Endothelial cell of umbilical vein (primary cell): ENCODE measurements around the gene CD34. TPM values are rescaled to one million over a fixed set of nuclear protein-coding genes. Genes with fewer than 3 reads are reported as not detected.
A peak's percentile ranks its signal among the peaks of the same experiment; 100 is the strongest.

Source experiments
- Bru-seq: library from RNA; stranded (reverse); fragments of 400-500 nt; gene quantifications from one replicate; lab custom pipeline; 2021; lab: Mats Ljungman, UMichigan
- BruChase-seq, 2 experiments: library from RNA; stranded (reverse); fragments of 400-500 nt; gene quantifications; one replicate each; lab custom pipeline; 2021; lab: Mats Ljungman, UMichigan
- BruUV-seq: library from RNA; stranded (reverse); fragments of 400-500 nt; replicated peaks from 2 replicates; lab custom pipeline; 2021; lab: Mats Ljungman, UMichigan
- CTCF ChIA-PET: fragments of 300-600, 350-600 bp; sonication (Branson Sonifier 250); formaldehyde crosslinking; loops from one replicate; lab custom pipeline; 2021; ENCODE audit warnings: antibody characterized with exemption, inconsistent platforms; lab: Charles Lee
- POLR2A ChIA-PET: fragments of 300-600, 350-600 bp; sonication (Branson Sonifier 250); formaldehyde crosslinking; loops from one replicate; lab custom pipeline; 2021; ENCODE audit warnings: antibody characterized with exemption, inconsistent platforms; lab: Charles Lee
- DNase-seq: peaks from one replicate; pipeline ENCODE4 v3.0.0-alpha.2; 2011; ENCODE audit warnings: low read depth, low spot score
- FAIRE-seq: peaks from 2 replicates; lab custom pipeline; 2011; peaks lifted over from hg19 to GRCh38; lab: Jason Lieb, UNC
- H2AFZ ChIP-seq: 2 replicates; pipeline ENCODE4 v1.6.0; 2012; ENCODE audit warnings: low read depth, low read length, control low read depth, inconsistent platforms
- H3K27ac ChIP-seq: 2 replicates; pipeline ENCODE4 v1.5.1; 2011; ENCODE audit warnings: low read depth, mild to moderate bottlenecking, control low read depth, low read length, moderate library complexity; ENCODE audit not compliant: insufficient read depth
- H3K27me3 ChIP-seq, 2 experiments: 2 replicates each; pipeline versions ENCODE4 v1.6.0 to v1.6.1; 2011; ENCODE audit warnings: low read length in 2 of 2, mixed read lengths in 1 of 2; ENCODE audit not compliant: control insufficient read depth in 2 of 2, insufficient read depth in 2 of 2
- H3K36me3 ChIP-seq, 2 experiments: 2 replicates in 1 of 2; 3 replicates in 1 of 2; pipeline ENCODE4 v1.5.1; 2011; ENCODE audit warnings: low read length in 2 of 2, mild to moderate bottlenecking in 1 of 2, moderate library complexity in 1 of 2; ENCODE audit not compliant: control insufficient read depth in 2 of 2, insufficient read depth in 2 of 2; ENCODE audit errors: extremely low read depth in 1 of 2
- H3K4me1 ChIP-seq: 3 replicates; pipeline ENCODE4 v1.5.1; 2011; ENCODE audit warnings: mild to moderate bottlenecking, low read length; ENCODE audit not compliant: control insufficient read depth, insufficient read depth; ENCODE audit errors: extremely low read depth
- H3K4me2 ChIP-seq: 2 replicates; pipeline ENCODE4 v1.6.1; 2011; ENCODE audit warnings: low read length, control low read depth, mixed read lengths; ENCODE audit not compliant: insufficient read depth
- H3K4me3 ChIP-seq, 3 experiments: fragments of 200-600 bp in 1 of 3; sonication (generic), shearing (Covaris generic) in 1 of 3; replicated peaks in 1 of 3; 2 replicates each; pipeline ENCODE4 v1.5.1; 2011 to 2016; ENCODE audit warnings: control low read depth in 3 of 3, low read length in 3 of 3, mild to moderate bottlenecking in 2 of 3, inconsistent platforms in 1 of 3, low read depth in 1 of 3, moderate library complexity in 1 of 3; ENCODE audit not compliant: insufficient read depth in 1 of 3
- H3K79me2 ChIP-seq: 2 replicates; pipeline ENCODE4 v1.6.0; 2012; ENCODE audit warnings: low read length, inconsistent platforms; ENCODE audit not compliant: control insufficient read depth, insufficient read depth
- H3K9ac ChIP-seq: replicated peaks from 2 replicates; pipeline ENCODE3; 2011; ENCODE audit warnings: low read length, control low read depth; ENCODE audit not compliant: insufficient read depth; ENCODE audit errors: extremely low read depth
- H3K9me1 ChIP-seq: replicated peaks from 3 replicates; pipeline ENCODE4 v1.6.0; 2011; ENCODE audit warnings: mild to moderate bottlenecking, low read length; ENCODE audit not compliant: control insufficient read depth, insufficient read depth; ENCODE audit errors: extremely low read depth
- H3K9me3 ChIP-seq: replicated peaks from 2 replicates; pipeline ENCODE4 v1.5.1; 2012; ENCODE audit warnings: low read length, inconsistent platforms; ENCODE audit not compliant: control insufficient read depth, insufficient read depth
- H4K20me1 ChIP-seq: replicated peaks from 2 replicates; pipeline ENCODE3; 2011; ENCODE audit warnings: mild to moderate bottlenecking, low read length; ENCODE audit not compliant: control insufficient read depth, insufficient read depth; ENCODE audit errors: extremely low read depth
- CTCF ChIP-seq, 2 donors: IDR thresholded peaks; 1 replicate in 1 of 2; 2 replicates in 1 of 2; pipeline ENCODE4 v1.5.1; 2011; ENCODE audit warnings: low read length in 2 of 2, mild to moderate bottlenecking in 2 of 2, moderate library complexity in 2 of 2, control low read depth in 1 of 2, inconsistent platforms in 1 of 2, low read depth in 1 of 2; ENCODE audit not compliant: insufficient read depth in 1 of 2; ENCODE audit errors: extremely low read depth in 1 of 2
- EZH2 ChIP-seq: IDR thresholded peaks from 2 replicates; pipeline ENCODE4 v1.6.1; 2012; ENCODE audit warnings: borderline replicate concordance, low read depth, mild to moderate bottlenecking, moderate library complexity, low read length, inconsistent platforms; ENCODE audit not compliant: severe bottlenecking
- FOS ChIP-seq: IDR thresholded peaks from 2 replicates; pipeline ENCODE4 v1.6.1; 2011; ENCODE audit warnings: mild to moderate bottlenecking, low read length, moderate library complexity, borderline replicate concordance; ENCODE audit not compliant: insufficient read depth
- GATA2 ChIP-seq: IDR thresholded peaks from 2 replicates; pipeline ENCODE4 v1.7.0; 2011; ENCODE audit warnings: low read depth, mild to moderate bottlenecking, moderate library complexity, mixed read lengths, low read length; ENCODE audit not compliant: insufficient read length, insufficient read depth
- JUN ChIP-seq: IDR thresholded peaks from 2 replicates; pipeline ENCODE4 v1.6.1; 2011; ENCODE audit warnings: borderline replicate concordance, low read depth; ENCODE audit not compliant: insufficient read length, insufficient read depth
- MAX ChIP-seq: IDR thresholded peaks from 2 replicates; pipeline ENCODE4 v1.6.1; 2011; ENCODE audit not compliant: insufficient read depth, insufficient read length
- MYC ChIP-seq: IDR thresholded peaks from one replicate; pipeline ENCODE4 v1.6.1; 2011; ENCODE audit warnings: mild to moderate bottlenecking, low read depth, low read length
- POLR2A ChIP-seq: IDR thresholded peaks from 2 replicates; pipeline ENCODE4 v1.6.1; 2012; ENCODE audit warnings: low read depth, mild to moderate bottlenecking, control low read depth, low read length
- POLR2AphosphoS5 ChIP-seq: IDR thresholded peaks from 2 replicates; pipeline ENCODE4 v1.6.1; 2012; ENCODE audit warnings: low read depth, mild to moderate bottlenecking, control low read depth, low read length, moderate library complexity; ENCODE audit not compliant: insufficient read depth
- dilution Hi-C: fragments of 300-500 bp; cut with MboI; formaldehyde crosslinking; loops from one replicate; pipeline ENCODE4 v1.15.0; 2019; ENCODE audit warnings: low sequenced_read_pairs; ENCODE audit not compliant: extremely low pct_ligation_motif_present
- intact Hi-C: fragments of 100-400 bp; cut with micrococcal nuclease; formaldehyde crosslinking; loops from one replicate; pipeline ENCODE4 v1.10.0; 2022
- long read RNA-seq: library from polyadenylated mRNA; stranded (forward); transcript quantifications from one replicate; pipeline ENCODE4 v2.0.0, GENCODE V29; 2021
- polyA minus RNA-seq, 3 experiments: library from RNA; depleted of rRNA, polyadenylated mRNA; stranded (reverse); fragments of >200 nt; gene quantifications; 1 replicate in 1 of 3; 2 replicates in 2 of 3; pipeline ENCODE4 v1.2.3, GENCODE V29; 2011
- polyA plus RNA-seq, 4 experiments: library from polyadenylated mRNA; depleted of rRNA in 3 of 4; stranded (reverse) in 3 of 4; unstranded in 1 of 4; fragments of >200 nt; gene quantifications; 2 replicates each; pipeline versions ENCODE4 v1.2.1 to v1.2.3, GENCODE V29; 2011 to 2012; ENCODE audit warnings: missing spikeins in 1 of 4
- total RNA-seq: library from RNA; stranded (reverse); gene quantifications from 2 replicates; pipeline ENCODE4 v1.2.3, GENCODE V29; 2021

The CD34 gene
- total RNA-seq (115 and 174 TPM in 2 replicates), polyA plus RNA-seq (102 and 136 TPM in 2 replicates), polyA minus RNA-seq (87.5 and 111 TPM in 2 replicates), Bru-seq, nascent RNA (percentile 91 among the genes with signal in this experiment), BruChase-seq, experiment 1, labeled RNA remaining after a 6-hour chase (percentile 82 among the genes with signal in this experiment), BruChase-seq, experiment 2, labeled RNA remaining after a 2-hour chase (percentile 68 among the genes with signal in this experiment)
- polyA plus RNA-seq (2011; cell fraction: cytosol; rRNA removed): 39.5 and 65.4 TPM in 2 replicates
- 32.2 and 55.6 TPM in 2 replicates for polyA plus RNA-seq (2011; cell fraction: nucleus; rRNA removed)
- 16.9 and 23.7 TPM in 2 replicates for polyA plus RNA-seq (2012)
- not detected for polyA minus RNA-seq (2011; cell fraction: cytosol; rRNA and poly(A)+ RNA removed)
- polyA minus RNA-seq (2011; cell fraction: nucleus; rRNA and poly(A)+ RNA removed): 19.8 and 20.0 TPM in 2 replicates
- long read RNA-seq, full-length matches to known transcripts: 147 of 227 reads
- long read RNA-seq, partial matches to known transcripts: 64 of 227 reads
- long read RNA-seq, other reads (novel, unspliced or antisense): 16 of 227 reads

GRCh38 chr1:207910591-207911354 is at the start of gene CD34:
Gene CD34 (minus strand): TSS chr1:207911125. CDS start chr1:207911080, 45 bp downstream.
- Histone ChIP-seq H3K4me1 (peaks cover 14% of the 10 kb centered on the region), H3K4me3 (peak within 1 kb of the TSS; percentile 12 to 44 (median 21)), H3K79me2 (no peaks in the 10 kb centered on the region), H3K27ac (no peak within 1 kb of the TSS), H4K20me1 (no peaks in the 10 kb centered on the region), H3K9me1 (no peaks in the 10 kb centered on the region), H3K9me3 (no peaks in the 10 kb centered on the region), H3K4me2 (peak within 1 kb of the TSS; percentile 63), H3K9ac (peak within 1 kb of the TSS; percentile 21), H3K36me3 (no peaks in the 10 kb centered on the region), H2AFZ (peak within 1 kb of the TSS; percentile 66), H3K27me3 (peaks cover 9 to 16% of the 10 kb centered on the region in 2 experiments)
- no TSS peak for BruUV-seq
- DNase-seq (peak; percentile 46), FAIRE-seq (peak; percentile 60)
- intact Hi-C loops: loop anchor here (1.0 kb wide), 1 partner anchor 13 kb away; no protein-coding TSS in a partner anchor
- CTCF ChIA-PET: interaction anchor here (0.9 to 4.7 kb wide), 6 partner anchors 9 to 53 kb away, joined by 3 to 43 read pairs (median 4); no protein-coding TSS in a partner anchor
- POLR2A ChIA-PET: interaction anchor here (0.7 kb wide), 1 partner anchor 15 kb away, joined by 3 read pairs; no protein-coding TSS in a partner anchor
- dilution Hi-C loops: no loop called here
- TF ChIP-seq EZH2: peak; percentile 33
- TF ChIP-seq GATA2: no peak

- H3K4me2 ChIP-seq: no peak overlapping the region
- intact Hi-C loops (no loop called here), dilution Hi-C loops (no loop called here)
- no TSS peak for BruUV-seq
- H3K4me3 ChIP-seq: no peak overlapping the region
- H3K27me3 ChIP-seq: no peaks in the 10 kb centered on the region
- no peaks in the 10 kb centered on the region for H3K79me2 ChIP-seq
- H3K9me3 ChIP-seq: no peaks in the 10 kb centered on the region
- H3K36me3 ChIP-seq: no peaks in the 10 kb centered on the region
- no peaks in the 10 kb centered on the region for H3K9me1 ChIP-seq
- CTCF ChIA-PET: interaction anchor here (3.9 to 7.2 kb wide), 2 partner anchors 62 to 75 kb away, joined by 35 to 321 read pairs; no protein-coding TSS in a partner anchor
- peaks cover 35% of the 10 kb centered on the region for H3K4me1 ChIP-seq
- H3K9ac ChIP-seq: no peak overlapping the region
- H3K27ac ChIP-seq: no peak overlapping the region
- FAIRE-seq (no peak), DNase-seq (no peak)
- POLR2A ChIA-PET: no interaction called here
- TF ChIP-seq GATA2: no peak
- no peak for TF ChIP-seq POLR2AphosphoS5
- TF ChIP-seq JUN: no peak
- no peak for TF ChIP-seq MAX
- no peak for TF ChIP-seq MYC
- no peak for TF ChIP-seq CTCF (IDR thresholded peaks at IDR 0.05; ENCODE audit: extremely low read depth in 1 of 2, insufficient read depth in 1 of 2, low read depth in 1 of 2, low read length in 2 of 2)
- TF ChIP-seq FOS: no peak
- TF ChIP-seq EZH2: no peak
- no peak for TF ChIP-seq POLR2A
- no peak overlapping the region for H2AFZ ChIP-seq
- no peaks in the 10 kb centered on the region for H4K20me1 ChIP-seq
These were observed 49.4 kb upstream of the CD34 start for GRCh38 chr1:207960346-207960745.
